ENCODE measurements around the gene ZNF304. TPM values are rescaled to one million over a fixed set of nuclear protein-coding genes. Genes with fewer than 3 reads are reported as not detected.

The ZNF304 gene
- total and polyA plus RNA-seq, 2 of the 4 experiments (the other 2 are of a cell fraction) = 3.9 to 16.1 TPM

- Histone ChIP-seq H4K8ac (ENCODE audit: low read depth in 2 of 2, low read length in 2 of 2) (no peak overlapping the region), H3K56ac (ENCODE audit: extremely low read depth, insufficient read depth, low read length) (no peak overlapping the region), H2AK9ac (replicated peaks; ENCODE audit: low read depth, low read length, poor library complexity) (no peak overlapping the region), H2BK20ac (ENCODE audit: low read depth, low read length) (no peak overlapping the region), H2BK120ac (ENCODE audit: low read depth, low read length) (no peak overlapping the region), H3K4me2 (ENCODE audit: low read depth, low read length) (no peak overlapping the region), H3K4me3 (ENCODE audit: insufficient read depth, low read depth, low read length) (no peak overlapping the region), H4K91ac (ENCODE audit: insufficient read depth, low read depth, low read length) (no peak overlapping the region), H3K9ac (ENCODE audit: low read depth, low read length) (no peak overlapping the region), H3K23ac (ENCODE audit: low read depth, low read length) (no peak overlapping the region), H3K9me1 (ENCODE audit: insufficient read depth, low read length) (no peaks in the 10 kb centered on the region), H3K27ac (ENCODE audit: insufficient read depth, low read length) (no peak overlapping the region), H4K5ac (ENCODE audit: low read depth, low read length) (no peak overlapping the region), H3K79me1 (ENCODE audit: low read depth in 1 of 2, low read length in 2 of 2) (peaks cover 16 to 54% of the 10 kb centered on the region in 2 experiments), H2BK5ac (ENCODE audit: low read depth, low read length, poor library complexity, severe bottlenecking) (no peak overlapping the region), H3K14ac (replicated peaks; ENCODE audit: low read depth, low read length) (no peak overlapping the region), H3K18ac (ENCODE audit: low read depth, low read length) (no peak overlapping the region), H2AK5ac (ENCODE audit: low read depth, low read length) (no peak overlapping the region), H4K20me1 (ENCODE audit: insufficient read depth, low read length) (peaks cover 4% of the 10 kb centered on the region), H3K9me3 (ENCODE audit: control insufficient read depth, insufficient read depth, low read length) (peaks cover 22% of the 10 kb centered on the region), H3K4ac (ENCODE audit: low read depth, low read length) (no peak overlapping the region), H2BK15ac (ENCODE audit: low read depth, low read length) (no peak overlapping the region), H3K36me3 (ENCODE audit: control insufficient read depth, insufficient read depth, low read length) (peaks cover 47% of the 10 kb centered on the region), H2AFZ (replicated peaks; ENCODE audit: low read length, poor library complexity) (no peak overlapping the region), H3K27me3 (ENCODE audit: control insufficient read depth, insufficient read depth, low read length) (no peaks in the 10 kb centered on the region), H3K4me1 (ENCODE audit: control insufficient read depth, insufficient read depth, low read length) (peaks cover under 1% of the 10 kb centered on the region; the same call in 1 of the 2 replicates)
- DNase-seq = no peak
- BruUV-seq (replicated peaks) = no TSS peak
- in situ Hi-C loops (cut with MboI; ENCODE audit: low sequenced_read_pairs) (loop anchor here (25.0 kb wide), 1 partner anchor 983 kb away; the partner anchor contains the start of gene ZNF583), intact Hi-C loops (cut with micrococcal nuclease) (no loop called here), dilution Hi-C loops (cut with HindIII; ENCODE audit: low sequenced_read_pairs, unreplicated experiment) (no loop called here)
- TF ChIP-seq CTCF (conservative IDR thresholded peaks at IDR 0.05; ENCODE audit: low read depth, low read length) (no peak), USF2 (IDR thresholded peaks at IDR 0.05; ENCODE audit: low read depth, low read length) (no peak), POLR2A (IDR thresholded peaks at IDR 0.05; ENCODE audit: low read depth, low read length) (no peak), RAD21 (IDR thresholded peaks at IDR 0.05; ENCODE audit: low read length) (no peak), ELK1 (IDR thresholded peaks at IDR 0.05; ENCODE audit: borderline replicate concordance, low read depth, low read length) (no peak), MAZ (IDR thresholded peaks at IDR 0.05; ENCODE audit: borderline replicate concordance, low read depth, low read length) (no peak), MAFK (IDR thresholded peaks at IDR 0.05; ENCODE audit: low read depth, low read length) (no peak), CEBPB (IDR thresholded peaks at IDR 0.05; ENCODE audit: low read depth, low read length) (no peak), RFX5 (IDR thresholded peaks at IDR 0.05; ENCODE audit: low read depth, low read length) (no peak), BHLHE40 (IDR thresholded peaks at IDR 0.05; ENCODE audit: low read depth, low read length) (no peak), NFE2L2 (IDR thresholded peaks at IDR 0.05; ENCODE audit: low read depth, low read length) (no peak), FOS (IDR thresholded peaks at IDR 0.05; ENCODE audit: low read depth, low read length) (no peak)
- ATAC-seq (ENCODE audit: low read depth) = no peak
- CTCF ChIA-PET = no interaction called here
- POLR2A ChIA-PET (ENCODE audit: unreplicated experiment) = no interaction called here
- 100% methylated on average over 1 of the region's 5 CpGs; no CpG with 5 or more reads in 1 of the 2 experiments for WGBS, 2 experiments (ENCODE audit: extremely low coverage in 2 of 2, insufficient read length in 1 of 2)
These were observed 44.6 kb downstream of the ZNF304 start for GRCh38 chr19:57395710-57396109.

All from IMR-90 (cell line).